NCI-H2171 treated with DMSO at 0.1 percent for 48 hours (cell line): Measurements from ENCODE around the gene SEC14L6.

ENCODE experiments used
- DNase-seq: peaks from one replicate; lab custom pipeline; 2025; lab: John Stamatoyannopoulos, UW

The SEC14L6 gene

GRCh38 chr22:30495041-30495784, 51.3 kb downstream of the SEC14L6 start:
- DNase-seq: no peak

- no peak for DNase-seq
Measured at GRCh38 chr22:30492144-30492543, 54.4 kb downstream of the SEC14L6 start.

GRCh38 chr22:30491381-30491780, 55.2 kb downstream of the SEC14L6 start:
- no peak for DNase-seq

GRCh38 chr22:30490399-30490798, 56.1 kb downstream of the SEC14L6 start:
- no peak for DNase-seq

- peak; percentile 45 for DNase-seq
Measured at GRCh38 chr22:30488121-30488520, 58.4 kb downstream of the SEC14L6 start.

- no peak for DNase-seq
Measured at GRCh38 chr22:30486661-30487115, 59.9 kb downstream of the SEC14L6 start.

GRCh38 chr22:30486118-30486517, 60.4 kb downstream of the SEC14L6 start:
- no peak for DNase-seq

GRCh38 chr22:30485362-30485988, 61.1 kb downstream of the SEC14L6 start:
- DNase-seq: peak; percentile 8

- DNase-seq: no peak
Measured at GRCh38 chr22:30483169-30483568, 63.4 kb downstream of the SEC14L6 start.

- no peak for DNase-seq
Measured at GRCh38 chr22:30481711-30482110, 64.8 kb downstream of the SEC14L6 start.

- DNase-seq: no peak
Measured at GRCh38 chr22:30479981-30480380, 66.6 kb downstream of the SEC14L6 start.

GRCh38 chr22:30474683-30475424, 71.7 kb downstream of the SEC14L6 start:
- DNase-seq: peak; percentile 86

GRCh38 chr22:30474121-30474520, 72.4 kb downstream of the SEC14L6 start:
- DNase-seq: no peak

GRCh38 chr22:30472994-30473720, 73.4 kb downstream of the SEC14L6 start:
- DNase-seq: no peak
